GM12872 (cell line): ENCODE measurements around the gene MICA.

Experiments used
- CTCF ChIP-seq: IDR thresholded peaks from 3 replicates; pipeline ENCODE4 v1.5.1; 2011; ENCODE audit warnings: low read depth, mild to moderate bottlenecking, low read length, moderate library complexity; ENCODE audit not compliant: insufficient read depth

MICA gene

GRCh38 chr6:31357886-31358285, 45.5 kb upstream of the MICA start:
- no peak for TF ChIP-seq CTCF

- TF ChIP-seq CTCF = no peak
Observed at GRCh38 chr6:31358302-31358701, 45.1 kb upstream of the MICA start.

GRCh38 chr6:31359581-31359980, 43.8 kb upstream of the MICA start:
- no peak for TF ChIP-seq CTCF

GRCh38 chr6:31362751-31363150, 40.6 kb upstream of the MICA start:
- no peak for TF ChIP-seq CTCF

GRCh38 chr6:31363811-31364210, 39.6 kb upstream of the MICA start:
- TF ChIP-seq CTCF = no peak

GRCh38 chr6:31365864-31366263, 37.5 kb upstream of the MICA start:
- TF ChIP-seq CTCF = no peak

GRCh38 chr6:31366693-31367470, 36.5 kb upstream of the MICA start:
- TF ChIP-seq CTCF = peak; percentile 96
